HepG2 (cell line): ENCODE data around the gene LINGO3. TPM values are rescaled to one million over a fixed set of nuclear protein-coding genes. Genes with fewer than 3 reads are reported as not detected.

ENCODE experiments used
- HMGXB4 ChIP-seq, 2 experiments: sonication (generic) in 1 of 2; formaldehyde crosslinking in 1 of 2; IDR thresholded peaks; 2 replicates each; pipeline versions ENCODE4 v1.4.0 to v1.6.1; 2018 to 2020; ENCODE audit warnings: missing genetic modification reagents in 2 of 2, borderline replicate concordance in 1 of 2, low read depth in 1 of 2, mild to moderate bottlenecking in 1 of 2, missing biosample characterization in 1 of 2
- MIER2 ChIP-seq: IDR thresholded peaks from 2 replicates; pipeline ENCODE4 v1.6.1; 2016; ENCODE audit warnings: missing biosample characterization, missing genetic modification reagents
- TOPORS ChIP-seq: sonication (generic); formaldehyde crosslinking; IDR thresholded peaks from 2 replicates; pipeline ENCODE4 v1.8.0; 2023; ENCODE audit warnings: mild to moderate bottlenecking, missing genetic modification reagents
- ZFP91 ChIP-seq: sonication (generic); formaldehyde crosslinking; IDR thresholded peaks from 2 replicates; pipeline ENCODE4 v1.9.0; 2022; ENCODE audit warnings: missing genetic modification reagents, mild to moderate bottlenecking, borderline replicate concordance
- ZNF331 ChIP-seq: sonication (generic); formaldehyde crosslinking; IDR thresholded peaks from 2 replicates; pipeline ENCODE4 v1.4.0; 2020; ENCODE audit warnings: missing genetic modification reagents
- polyA plus RNA-seq, 8 experiments: library from polyadenylated mRNA; depleted of rRNA in 3 of 8; stranded (reverse) in 7 of 8; unstranded in 1 of 8; fragments of >200 nt; fragmentation: Illumina TruSeq in 4 of 8; extraction: Trizol in 4 of 8; gene quantifications; 2 replicates each; pipeline versions ENCODE4 v1.2.1 to v1.2.3, GENCODE V29; 2011 to 2016; ENCODE audit warnings: low read depth in 4 of 8, missing spikeins in 1 of 8, mixed read lengths in 1 of 8; ENCODE audit not compliant: insufficient read depth in 1 of 8
- total RNA-seq, 5 experiments: library from RNA; depleted of rRNA; stranded (reverse); fragments of >200 nt; fragmentation: Illumina TruSeq; extraction: Trizol; gene quantifications; 2 replicates each; pipeline ENCODE4 v1.2.3, GENCODE V29; 2016; ENCODE audit warnings: low read depth in 1 of 5
- TF ChIP-seq, protein P1 (sequence below): sonication (generic); formaldehyde crosslinking; IDR thresholded peaks from 2 replicates; pipeline ENCODE4 v1.8.0; 2022; ENCODE audit warnings: missing genetic modification reagents, low read depth, mild to moderate bottlenecking, borderline replicate concordance

Gene LINGO3
- total and polyA plus RNA-seq, 2 of the 13 experiments (the other 11 are each of a cell fraction or from before 2014, with no cell fraction given): not detected

- TF ChIP-seq HMGXB4 (CRISPR knock-in tag; IDR thresholded peaks at IDR 0.05; ENCODE audit: borderline replicate concordance in 1 of 2, low read depth in 1 of 2): peak in 1 of 2 experiments; percentile 26; a peak in 1 of 4 replicates
- no peak for TF ChIP-seq MIER2 (CRISPR knock-in tag)
- TF ChIP-seq, protein P1, sequence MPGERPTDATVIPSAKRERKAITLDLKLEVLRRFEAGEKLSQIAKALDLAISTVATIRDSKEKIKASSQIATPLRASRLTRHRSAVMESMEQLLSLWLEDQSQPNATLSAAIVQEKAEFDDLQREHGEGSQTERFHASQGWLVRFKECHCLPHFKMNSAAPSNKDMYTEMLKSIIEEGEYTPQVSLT: no peak
- TF ChIP-seq TOPORS (CRISPR knock-in tag): no peak
- TF ChIP-seq ZNF331: peak; percentile 17; the same call in 1 of the 2 replicates
- TF ChIP-seq ZFP91 (CRISPR knock-in tag): peak; percentile 30; the same call in 1 of the 2 replicates
- TF ChIP-seq, all 625 proteins: peak for 84
Observed at GRCh38 chr19:2266183-2266993, 41.6 kb downstream of the LINGO3 start (continued).
